ENCODE measurements around the gene CACNB4. TPM values are rescaled to one million over a fixed set of nuclear protein-coding genes. Genes with fewer than 3 reads are reported as not detected.

CACNB4 gene
- total and polyA plus RNA-seq, 2 of the 4 experiments (the other 2 are of a cell fraction) = 0.12 to 0.36 TPM

- Histone ChIP-seq H3K4me1 (ENCODE audit: control insufficient read depth, insufficient read depth, low read length) (no peaks in the 10 kb centered on the region), H4K5ac (ENCODE audit: low read depth, low read length) (no peak overlapping the region), H2AFZ (replicated peaks; ENCODE audit: low read length, poor library complexity) (no peak overlapping the region), H2BK120ac (ENCODE audit: low read depth, low read length) (no peak overlapping the region), H3K4me3 (ENCODE audit: insufficient read depth, low read depth, low read length) (no peak overlapping the region), H3K9me1 (ENCODE audit: insufficient read depth, low read length) (no peaks in the 10 kb centered on the region), H3K4ac (ENCODE audit: low read depth, low read length) (no peak overlapping the region), H4K91ac (ENCODE audit: insufficient read depth, low read depth, low read length) (no peak overlapping the region), H3K36me3 (ENCODE audit: control insufficient read depth, insufficient read depth, low read length) (no peaks in the 10 kb centered on the region), H3K9ac (ENCODE audit: low read depth, low read length) (no peak overlapping the region), H3K27me3 (ENCODE audit: control insufficient read depth, insufficient read depth, low read length) (no peaks in the 10 kb centered on the region), H3K14ac (replicated peaks; ENCODE audit: low read depth, low read length) (no peak overlapping the region), H3K27ac (ENCODE audit: insufficient read depth, low read length) (no peak overlapping the region), H4K8ac (ENCODE audit: low read depth in 2 of 2, low read length in 2 of 2) (no peak overlapping the region), H3K23ac (ENCODE audit: low read depth, low read length) (no peak overlapping the region), H3K79me1 (ENCODE audit: low read depth in 1 of 2, low read length in 2 of 2) (no peaks in the 10 kb centered on the region), H3K18ac (ENCODE audit: low read depth, low read length) (no peak overlapping the region), H3K9me3 (ENCODE audit: control insufficient read depth, insufficient read depth, low read length) (no peaks in the 10 kb centered on the region), H2AK9ac (replicated peaks; ENCODE audit: low read depth, low read length, poor library complexity) (no peak overlapping the region), H3K56ac (ENCODE audit: extremely low read depth, insufficient read depth, low read length) (no peak overlapping the region), H3K4me2 (ENCODE audit: low read depth, low read length) (no peak overlapping the region), H2BK15ac (ENCODE audit: low read depth, low read length) (no peak overlapping the region), H2BK5ac (ENCODE audit: low read depth, low read length, poor library complexity, severe bottlenecking) (no peak overlapping the region), H2AK5ac (ENCODE audit: low read depth, low read length) (no peak overlapping the region), H4K20me1 (ENCODE audit: insufficient read depth, low read length) (no peaks in the 10 kb centered on the region), H2BK20ac (ENCODE audit: low read depth, low read length) (no peak overlapping the region)
- DNase-seq = no peak
- no peak for ATAC-seq (ENCODE audit: low read depth)
- no TSS peak for BruUV-seq (replicated peaks)
- TF ChIP-seq MAZ (IDR thresholded peaks at IDR 0.05; ENCODE audit: borderline replicate concordance, low read depth, low read length) (no peak), RCOR1 (IDR thresholded peaks at IDR 0.05; ENCODE audit: insufficient replicate concordance, low read length) (no peak), POLR2A (IDR thresholded peaks at IDR 0.05; ENCODE audit: low read depth, low read length) (no peak), RFX5 (IDR thresholded peaks at IDR 0.05; ENCODE audit: low read depth, low read length) (no peak), RAD21 (IDR thresholded peaks at IDR 0.05; ENCODE audit: low read length) (no peak), SMC3 (IDR thresholded peaks at IDR 0.05; ENCODE audit: low read depth, low read length) (no peak), CTCF (conservative IDR thresholded peaks at IDR 0.05; ENCODE audit: low read depth, low read length) (no peak), CHD1 (IDR thresholded peaks at IDR 0.05; ENCODE audit: low read depth, low read length) (no peak), NFE2L2 (IDR thresholded peaks at IDR 0.05; ENCODE audit: low read depth, low read length) (no peak)
- dilution Hi-C loops (cut with HindIII; ENCODE audit: low sequenced_read_pairs, unreplicated experiment) = no loop called here
- WGBS, 2 experiments (ENCODE audit: extremely low coverage in 2 of 2, insufficient read length in 1 of 2) = no CpG with 5 or more reads among the region's 1 CpG
- ChIA-PET CTCF (no interaction called here), POLR2A (ENCODE audit: unreplicated experiment) (no interaction called here)
- intact Hi-C loops (cut with micrococcal nuclease) = no loop called here
- in situ Hi-C loops (cut with MboI; ENCODE audit: low sequenced_read_pairs) = no loop called here
Measured at GRCh38 chr2:151931030-151931611, 167.7 kb downstream of the CACNB4 start.
